ENCODE results near the gene LRRC38.

DNA sequence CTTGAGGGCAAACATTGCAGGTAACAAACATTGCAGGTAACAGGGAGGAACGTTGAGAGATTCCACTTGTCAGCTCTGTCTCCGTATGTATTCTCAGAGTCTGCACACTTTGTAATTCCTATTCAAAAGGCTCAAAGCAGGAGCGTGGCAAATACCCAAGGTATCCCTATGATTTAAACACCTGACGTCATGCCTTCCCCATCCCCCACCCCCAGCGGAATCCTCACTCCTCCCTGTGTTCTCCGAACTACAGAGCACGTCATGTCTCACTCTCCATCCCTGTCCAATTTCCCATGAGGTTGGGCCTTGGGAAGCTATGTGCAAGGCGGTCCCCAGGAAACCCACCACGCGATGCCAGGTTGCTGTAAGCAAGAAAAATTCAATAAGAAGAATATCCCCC is 2.8 kb upstream of the LRRC38 start:
- no peak for TF ChIP-seq POLR2AphosphoS5 (IDR thresholded peaks at IDR 0.05)
- no peak for TF ChIP-seq POLR2A (IDR thresholded peaks at IDR 0.05)
- TF ChIP-seq CTCF (IDR thresholded peaks at IDR 0.05): no peak
- TF ChIP-seq EP300 (IDR thresholded peaks at IDR 0.05): no peak
